KOPT-K1 (cell line): ENCODE data around the gene CNTNAP2.

Source experiments
- H3K27ac ChIP-seq: fragments of 200-600 bp; sonication (generic); 2 replicates; pipeline ENCODE4 v1.5.1; 2016; ENCODE audit warnings: antibody characterized with exemption, mild to moderate bottlenecking, low read depth, low read length; ENCODE audit not compliant: poor library complexity, severe bottlenecking
- H3K36me3 ChIP-seq: fragments of 200-600 bp; sonication (generic); 2 replicates; pipeline ENCODE4 v1.5.1; 2017; ENCODE audit warnings: antibody characterized with exemption, mild to moderate bottlenecking, low read length, moderate library complexity; ENCODE audit not compliant: insufficient read depth
- H3K9me3 ChIP-seq: fragments of 200-600 bp; sonication (generic); 2 replicates; pipeline ENCODE4 v1.5.1; 2017; ENCODE audit warnings: antibody characterized with exemption, low read length, mild to moderate bottlenecking; ENCODE audit not compliant: insufficient read depth, poor library complexity, severe bottlenecking

Gene CNTNAP2

DNA sequence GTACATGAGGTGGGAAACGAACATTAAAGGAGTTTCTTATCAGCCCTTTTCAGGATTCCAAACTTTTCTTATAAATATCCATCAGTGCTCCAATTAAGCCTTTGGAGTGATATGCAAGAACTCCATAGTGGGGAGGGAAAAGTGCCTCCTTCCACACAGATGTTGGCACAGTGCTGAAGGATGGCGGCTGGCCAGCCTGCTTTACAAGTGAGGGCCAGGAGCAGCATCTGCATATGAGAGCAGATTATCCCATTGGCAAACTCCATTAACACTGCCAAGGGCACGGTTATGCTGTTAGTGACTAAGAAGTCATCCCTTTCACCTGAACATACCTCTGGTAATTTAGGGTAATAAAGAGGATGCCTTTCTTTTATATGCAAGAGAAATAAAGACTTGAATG is 543.1 kb downstream of the CNTNAP2 start:
- no peaks in the 10 kb centered on the region for H3K36me3 ChIP-seq
- H3K27ac ChIP-seq: no peak overlapping the region
- H3K9me3 ChIP-seq: no peaks in the 10 kb centered on the region

DNA sequence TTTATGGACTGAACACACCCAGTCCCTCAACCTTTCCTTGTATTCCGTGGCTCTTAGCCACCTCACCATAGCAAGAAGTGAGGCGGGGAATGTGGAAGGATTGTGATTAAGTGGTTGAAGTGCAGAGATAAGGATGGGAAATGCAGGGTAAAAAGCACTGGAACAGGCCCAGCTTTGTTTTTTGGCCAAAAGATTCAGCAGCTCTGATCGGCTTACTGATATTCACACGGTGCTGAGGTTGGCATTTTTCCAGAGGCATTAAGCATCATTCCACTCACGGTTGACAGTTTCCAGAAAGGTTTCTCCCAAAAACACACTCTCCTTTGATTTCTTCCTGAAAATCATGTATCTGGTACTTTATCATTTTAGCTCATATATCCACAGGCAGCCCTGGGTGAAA is 544.2 kb downstream of the CNTNAP2 start:
- Histone ChIP-seq H3K9me3 (no peaks in the 10 kb centered on the region), H3K27ac (no peak overlapping the region), H3K36me3 (no peaks in the 10 kb centered on the region)

DNA sequence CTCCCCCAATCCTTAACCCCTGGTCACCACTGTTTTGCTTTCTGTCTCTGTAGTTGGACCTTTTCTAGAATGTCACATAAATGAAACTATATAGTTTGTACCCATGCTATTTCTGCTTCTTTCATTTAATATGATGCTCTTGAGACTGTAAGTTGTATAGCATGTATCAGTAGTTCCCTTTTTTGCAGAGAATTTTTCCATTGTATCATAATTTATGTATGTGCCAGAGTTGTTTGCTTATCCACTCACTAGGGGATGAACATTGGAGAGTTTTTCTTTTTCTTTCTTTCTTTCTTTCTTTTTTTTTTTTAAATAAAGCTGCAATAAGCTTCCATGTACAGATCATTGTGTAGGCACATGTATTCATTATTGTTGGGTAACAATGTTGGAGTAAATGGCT is 544.8 kb downstream of the CNTNAP2 start:
- no peaks in the 10 kb centered on the region for H3K36me3 ChIP-seq
- no peak overlapping the region for H3K27ac ChIP-seq
- no peaks in the 10 kb centered on the region for H3K9me3 ChIP-seq

DNA sequence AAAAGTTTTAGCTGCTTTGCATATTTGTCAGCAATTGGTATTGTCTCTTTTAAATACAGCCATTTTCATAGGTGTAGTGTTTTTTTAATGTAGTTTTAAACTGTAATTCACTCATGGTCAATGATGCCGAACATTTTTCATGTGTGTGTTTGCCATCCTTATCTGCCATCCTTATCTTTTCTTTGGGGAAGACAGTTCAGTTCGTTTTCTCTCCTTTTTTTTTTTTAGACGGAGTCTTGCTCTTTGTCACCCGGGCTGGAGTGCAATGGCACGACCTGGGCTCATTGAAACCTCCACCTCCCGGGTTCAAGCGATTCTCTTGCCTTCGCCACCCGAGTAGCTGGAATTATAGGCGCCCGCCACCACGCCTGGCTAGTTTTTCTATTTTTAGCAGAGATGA is 545.3 kb downstream of the CNTNAP2 start:
- no peaks in the 10 kb centered on the region for H3K36me3 ChIP-seq
- H3K9me3 ChIP-seq: no peaks in the 10 kb centered on the region
- no peak overlapping the region for H3K27ac ChIP-seq

DNA sequence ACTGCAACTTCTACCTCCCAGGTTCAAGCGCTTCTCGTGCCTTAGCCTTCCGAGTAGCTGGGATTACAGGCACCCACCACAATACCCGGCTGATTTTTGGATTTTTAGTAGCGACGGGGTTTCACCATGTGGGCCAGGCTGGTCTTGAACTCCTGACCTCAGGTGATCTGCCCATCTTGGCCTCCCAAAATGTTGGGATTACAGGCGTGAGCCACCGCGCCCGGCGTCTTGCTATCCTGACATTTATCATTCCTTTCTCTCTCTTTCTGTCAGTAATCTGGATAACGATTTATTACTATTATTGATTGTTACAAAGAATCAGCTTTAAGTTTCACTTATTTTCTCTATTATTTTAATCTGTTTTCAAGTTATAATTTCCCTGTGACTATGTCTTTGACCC is 548.4 kb downstream of the CNTNAP2 start:
- no peaks in the 10 kb centered on the region for H3K36me3 ChIP-seq
- no peak overlapping the region for H3K27ac ChIP-seq
- H3K9me3 ChIP-seq: no peaks in the 10 kb centered on the region

DNA sequence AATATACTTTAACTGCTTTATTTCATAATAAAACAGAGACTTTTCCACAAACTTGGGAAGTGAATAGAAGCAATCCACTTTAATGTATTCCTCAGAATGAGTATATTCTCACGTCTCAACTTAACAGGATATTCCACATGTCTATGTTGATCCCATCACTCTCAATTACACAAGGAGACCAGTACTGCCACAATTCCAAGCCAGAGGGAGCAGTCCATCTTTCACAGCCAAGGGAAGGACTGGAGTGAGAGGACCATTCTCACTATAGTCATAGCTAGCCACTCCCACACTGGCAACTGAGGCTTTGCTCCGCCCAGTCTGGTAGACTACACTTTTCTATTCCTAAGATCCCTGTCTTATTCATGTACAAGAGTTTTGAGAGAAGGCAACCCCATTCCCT is 553.9 kb downstream of the CNTNAP2 start:
- Histone ChIP-seq H3K36me3 (no peaks in the 10 kb centered on the region), H3K9me3 (no peaks in the 10 kb centered on the region), H3K27ac (no peak overlapping the region)

DNA sequence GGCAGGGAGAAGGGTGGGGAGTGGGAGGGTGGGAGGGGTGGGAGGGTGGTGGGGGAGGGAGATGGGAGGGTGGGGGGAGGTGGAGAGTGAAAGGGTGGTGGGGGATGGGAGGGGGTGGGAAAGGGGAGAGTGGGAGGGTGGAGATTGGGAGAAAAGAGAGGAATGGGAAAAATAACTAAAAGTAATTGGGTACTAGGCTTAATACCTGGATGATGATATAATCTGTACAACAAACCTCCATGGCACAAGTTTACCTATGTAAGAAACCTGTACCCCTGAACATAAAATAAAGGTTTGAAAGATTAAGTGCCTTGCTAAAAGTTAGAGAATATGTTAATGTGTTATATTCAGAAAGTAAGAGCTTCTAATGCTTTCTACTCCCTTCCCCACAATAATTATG is 564.9 kb downstream of the CNTNAP2 start:
- H3K36me3 ChIP-seq: no peaks in the 10 kb centered on the region
- no peaks in the 10 kb centered on the region for H3K9me3 ChIP-seq
- no peak overlapping the region for H3K27ac ChIP-seq

DNA sequence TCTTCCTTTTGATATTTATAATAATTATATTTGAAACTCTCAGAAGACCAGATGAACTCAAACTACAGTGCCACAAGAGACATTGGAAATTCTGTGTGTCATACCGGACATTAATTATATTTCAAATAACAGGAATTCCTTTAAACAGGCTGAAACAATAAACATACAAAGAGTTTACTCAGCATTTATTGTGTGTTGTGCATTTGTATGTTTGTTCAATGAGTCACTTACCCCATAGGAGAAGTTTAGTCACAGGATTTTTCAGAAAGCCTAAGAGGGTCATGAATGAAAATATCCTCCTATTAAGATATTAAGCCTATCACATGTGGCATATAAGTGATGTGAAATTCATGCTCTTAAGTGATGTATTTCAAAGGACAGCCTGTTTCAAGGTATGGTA is 566.8 kb downstream of the CNTNAP2 start:
- Histone ChIP-seq H3K9me3 (no peaks in the 10 kb centered on the region), H3K36me3 (no peaks in the 10 kb centered on the region), H3K27ac (no peak overlapping the region)

DNA sequence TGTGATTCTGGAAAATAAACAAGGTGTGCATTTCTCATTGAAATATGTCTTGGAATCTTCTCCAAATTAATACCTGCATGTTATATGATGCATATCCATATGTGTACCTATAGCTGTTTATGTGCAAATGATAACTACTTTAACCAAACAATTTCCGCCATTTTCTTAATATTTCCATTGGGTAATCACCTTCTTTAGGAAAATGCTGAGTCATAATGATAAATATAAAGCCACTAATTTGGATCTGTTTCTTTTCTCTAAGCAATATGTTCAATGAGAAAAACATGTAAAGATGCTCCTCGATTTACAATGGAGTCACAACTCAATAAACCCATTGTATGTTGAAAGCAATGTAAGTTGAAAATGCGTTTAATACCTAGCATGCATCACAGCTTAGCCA is 574.4 kb downstream of the CNTNAP2 start:
- Histone ChIP-seq H3K36me3 (no peaks in the 10 kb centered on the region), H3K27ac (no peak overlapping the region), H3K9me3 (no peaks in the 10 kb centered on the region)

DNA sequence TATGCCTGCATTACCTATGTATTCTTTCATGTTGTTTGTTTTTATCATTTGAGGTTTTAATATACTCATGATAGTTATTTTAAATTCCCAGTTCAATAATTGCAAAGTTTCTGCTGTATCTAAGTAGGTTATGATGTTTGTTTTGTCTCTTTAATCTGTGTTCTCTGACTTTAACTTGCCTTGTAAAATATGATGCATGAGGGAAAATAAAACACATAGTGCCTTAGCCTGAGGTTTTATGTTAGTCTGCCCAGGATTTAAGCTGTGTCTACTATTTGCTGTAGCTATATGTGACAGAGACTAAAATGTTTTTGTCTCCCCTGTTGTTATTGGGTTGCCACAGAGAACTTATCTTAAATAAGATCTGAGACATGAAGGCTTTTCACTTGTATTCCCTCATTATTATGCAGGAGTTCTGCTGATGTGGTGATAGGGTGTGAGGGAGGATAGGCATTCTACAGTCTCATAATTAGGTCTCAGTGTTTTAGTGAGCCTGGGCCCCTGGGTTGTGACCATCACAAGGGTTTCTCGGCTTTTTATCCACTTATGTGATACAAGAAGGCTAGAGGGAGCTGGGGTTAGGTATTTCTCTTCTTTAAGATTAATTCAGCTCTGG is 582.5 kb downstream of the CNTNAP2 start:
- Histone ChIP-seq H3K27ac (no peak overlapping the region), H3K9me3 (no peaks in the 10 kb centered on the region), H3K36me3 (no peaks in the 10 kb centered on the region)

DNA sequence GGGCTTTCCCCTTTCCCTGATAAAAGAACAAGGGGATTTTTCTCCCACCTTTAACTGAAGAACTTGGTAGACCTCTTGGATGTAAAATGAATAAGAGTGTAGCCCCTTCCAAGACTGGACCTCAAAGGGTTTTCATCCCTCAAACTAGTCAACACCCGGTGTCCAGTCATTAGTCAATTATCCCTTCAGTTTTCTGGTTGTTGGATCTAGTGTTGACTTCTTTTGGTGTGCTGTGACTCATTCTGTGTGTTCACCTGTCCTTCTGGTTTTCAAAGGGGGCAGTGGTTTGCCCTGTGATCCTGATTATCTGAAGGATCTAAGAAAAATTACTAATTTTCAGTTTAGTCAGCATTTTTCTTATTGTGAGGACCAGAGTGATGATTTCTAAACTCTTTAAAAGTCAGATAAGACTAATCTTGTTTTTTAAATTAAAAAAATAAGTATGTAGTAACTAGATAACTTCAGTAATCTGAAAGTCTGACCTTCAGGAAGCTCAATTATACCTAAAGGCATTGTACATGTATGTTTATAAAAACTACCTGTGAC is 583.5 kb downstream of the CNTNAP2 start:
- H3K27ac ChIP-seq: no peak overlapping the region
- H3K36me3 ChIP-seq: no peaks in the 10 kb centered on the region
- no peaks in the 10 kb centered on the region for H3K9me3 ChIP-seq

DNA sequence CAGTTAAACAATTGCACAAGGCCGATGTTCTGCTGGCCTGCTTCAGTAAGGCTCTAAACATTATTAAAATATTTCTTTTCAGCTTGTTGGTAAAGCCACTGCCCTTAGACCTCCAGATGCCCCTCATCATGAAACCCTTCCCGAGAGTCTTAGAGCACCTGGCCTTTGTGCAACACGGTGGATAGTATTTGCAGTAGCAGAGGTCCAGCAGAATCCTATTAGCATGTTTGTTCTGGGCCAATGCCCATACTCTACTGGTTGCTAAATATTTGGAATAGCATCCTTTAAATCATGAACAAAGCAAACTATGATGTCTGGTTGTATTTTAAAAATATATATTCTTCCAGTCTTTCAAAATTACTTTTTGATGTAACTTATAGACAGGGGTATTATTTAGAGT is 584.6 kb downstream of the CNTNAP2 start:
- H3K9me3 ChIP-seq: no peaks in the 10 kb centered on the region
- no peaks in the 10 kb centered on the region for H3K36me3 ChIP-seq
- no peak overlapping the region for H3K27ac ChIP-seq

DNA sequence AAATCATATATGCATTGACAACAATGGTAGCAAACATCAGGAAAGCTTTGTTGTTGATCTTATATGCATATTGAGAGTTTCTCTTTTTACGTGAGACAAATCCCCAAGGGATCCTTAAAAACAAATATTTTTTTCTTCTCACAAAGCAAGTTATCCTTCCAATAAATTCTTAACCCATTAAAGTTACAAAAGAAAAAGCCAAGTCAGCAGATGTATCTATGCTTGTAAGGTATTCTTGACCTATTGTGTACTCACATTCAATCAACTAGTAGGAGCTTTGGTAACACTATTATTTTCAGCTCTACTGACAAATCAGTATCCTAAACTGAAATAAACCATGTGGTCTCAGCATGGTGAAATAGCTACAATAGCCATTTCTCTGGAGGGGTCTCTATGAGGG is 586.3 kb downstream of the CNTNAP2 start:
- no peaks in the 10 kb centered on the region for H3K36me3 ChIP-seq
- no peak overlapping the region for H3K27ac ChIP-seq
- H3K9me3 ChIP-seq: no peaks in the 10 kb centered on the region

DNA sequence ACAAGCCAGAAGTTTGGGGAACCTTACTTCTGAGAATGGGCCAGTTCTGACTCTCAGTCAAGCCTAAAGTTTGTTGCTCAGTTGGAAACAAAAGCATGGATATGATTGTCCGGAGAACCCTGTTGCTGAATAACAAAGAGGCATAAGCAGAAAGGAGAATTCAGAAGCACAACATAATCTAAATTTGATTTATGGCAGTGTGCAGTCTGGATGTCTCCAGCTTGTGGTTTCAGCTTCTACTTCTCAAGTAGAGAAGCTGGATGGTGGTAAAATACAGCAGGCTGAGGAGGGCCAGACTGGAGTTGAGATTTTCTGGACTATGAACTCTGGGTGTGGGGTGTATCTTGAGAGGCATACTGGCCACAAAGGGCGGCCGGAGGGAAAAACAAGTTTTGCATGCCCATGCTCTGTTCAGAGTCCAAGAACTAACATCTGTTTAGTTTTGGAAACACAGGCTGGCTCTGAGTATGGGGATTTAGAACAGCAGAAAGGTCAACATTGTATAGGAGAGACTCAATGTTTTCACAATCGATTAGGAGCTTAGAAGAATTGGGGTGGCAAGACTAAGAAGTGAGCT is 592.9 kb downstream of the CNTNAP2 start:
- H3K36me3 ChIP-seq: no peaks in the 10 kb centered on the region
- no peak overlapping the region for H3K27ac ChIP-seq
- H3K9me3 ChIP-seq: no peaks in the 10 kb centered on the region

DNA sequence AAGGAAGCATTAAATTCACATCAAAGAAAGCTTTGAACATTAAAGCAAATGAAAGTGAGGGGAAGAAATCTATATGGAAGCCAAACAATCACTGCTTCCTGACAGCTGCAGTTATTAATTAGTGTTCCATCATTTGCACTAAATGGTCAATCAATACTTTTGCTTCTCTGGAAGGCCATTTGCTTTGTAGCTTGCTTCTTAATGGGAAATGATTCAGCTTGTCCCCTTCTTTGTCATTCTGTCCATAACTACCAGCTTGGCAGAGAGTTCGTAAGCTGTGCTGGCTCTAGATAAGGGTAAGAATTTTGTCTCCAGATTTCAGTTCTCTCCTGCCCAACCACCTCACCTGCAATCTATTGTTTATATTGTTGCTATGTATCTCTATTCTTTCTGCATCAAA is 596.6 kb downstream of the CNTNAP2 start:
- H3K36me3 ChIP-seq: no peaks in the 10 kb centered on the region
- no peaks in the 10 kb centered on the region for H3K9me3 ChIP-seq

DNA sequence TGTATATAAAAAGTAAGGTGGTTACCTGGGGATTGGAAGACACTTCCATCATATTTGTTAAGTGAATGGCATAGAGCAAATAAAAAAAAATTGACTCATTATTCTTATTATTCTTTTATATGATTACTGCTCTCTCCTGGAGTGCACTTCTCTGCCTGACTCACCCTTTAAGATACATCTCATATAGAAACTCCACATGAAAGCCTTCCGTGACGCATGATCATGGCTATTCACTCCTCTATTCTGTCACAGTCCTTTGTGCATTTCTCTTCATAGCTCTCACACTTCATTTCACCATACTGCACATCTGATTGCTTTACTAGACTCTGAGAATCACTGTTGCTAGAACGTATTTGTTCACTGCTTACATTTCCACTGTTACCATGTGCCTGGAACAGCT is 597.3 kb downstream of the CNTNAP2 start:
- Histone ChIP-seq H3K36me3 (no peaks in the 10 kb centered on the region), H3K27ac (no peak overlapping the region), H3K9me3 (no peaks in the 10 kb centered on the region)

More for the DNA sequence above, 596.6 kb downstream of the CNTNAP2 start:
- no peak overlapping the region for H3K27ac ChIP-seq
